ENCODE data around the gene FBXO40. TPM values are rescaled to one million over a fixed set of nuclear protein-coding genes. Genes with fewer than 3 reads are reported as not detected.

FBXO40 gene
- total RNA-seq, 4 donors from 2014 or later: not detected

- Histone ChIP-seq H3K4me3 (no peak overlapping the region), H3K27me3 (no peaks in the 10 kb centered on the region), H3K9me3 (no peaks in the 10 kb centered on the region), H3K36me3 (peaks cover 0 to 31% (median 0%) of the 10 kb centered on the region in 3 donors), H3K4me1 (no peaks in the 10 kb centered on the region), H3K27ac (no peak overlapping the region)
- 92 to 97% methylated on average over 1 of the region's 1 CpG for WGBS, 2 donors
- no peak for DNase-seq (ENCODE audit: low spot score in 2 of 2)
- TF ChIP-seq CTCF (IDR thresholded peaks at IDR 0.05) (no peak), EP300 (IDR thresholded peaks at IDR 0.05) (no peak), POLR2A (IDR thresholded peaks at IDR 0.05) (no peak)
These were observed 37.2 kb downstream of the FBXO40 start for GRCh38 chr3:121630355-121630754.

GRCh38 chr3:121637922-121638321, 44.7 kb downstream of the FBXO40 start:
- no peak for TF ChIP-seq POLR2A (IDR thresholded peaks at IDR 0.05)
- no peak for TF ChIP-seq EP300 (IDR thresholded peaks at IDR 0.05)
- TF ChIP-seq CTCF (IDR thresholded peaks at IDR 0.05): no peak
- H3K4me1 ChIP-seq: no peaks in the 10 kb centered on the region
- WGBS, 2 donors: 85 to 100% methylated on average over 1 of the region's 1 CpG
- H3K27me3 ChIP-seq: no peaks in the 10 kb centered on the region
- H3K27ac ChIP-seq: no peak overlapping the region
- peaks cover 0 to 38% (median 5%) of the 10 kb centered on the region in 3 donors for H3K36me3 ChIP-seq
- no peak for DNase-seq (ENCODE audit: low spot score in 2 of 2)
- H3K4me3 ChIP-seq: no peak overlapping the region
- no peaks in the 10 kb centered on the region for H3K9me3 ChIP-seq

GRCh38 chr3:121641127-121641526, 47.9 kb downstream of the FBXO40 start:
- TF ChIP-seq POLR2A (IDR thresholded peaks at IDR 0.05): no peak
- TF ChIP-seq EP300 (IDR thresholded peaks at IDR 0.05): no peak
- TF ChIP-seq CTCF (IDR thresholded peaks at IDR 0.05): no peak
- Histone ChIP-seq H3K4me1 (no peaks in the 10 kb centered on the region), H3K27ac (no peak overlapping the region), H3K27me3 (no peaks in the 10 kb centered on the region), H3K4me3 (no peak overlapping the region), H3K36me3 (peaks cover 0 to 16% (median 0%) of the 10 kb centered on the region in 3 donors), H3K9me3 (no peaks in the 10 kb centered on the region)
- 95% methylated on average over 2 of the region's 2 CpGs for WGBS, 2 donors
- no peak for DNase-seq (ENCODE audit: low spot score in 2 of 2)

- no peak overlapping the region for H3K27ac ChIP-seq
These were observed 49.6 kb downstream of the FBXO40 start for GRCh38 chr3:121642601-121643314.

More at GRCh38 chr3:121642601-121643314, 49.6 kb downstream of the FBXO40 start:
- TF ChIP-seq EP300 (IDR thresholded peaks at IDR 0.05): no peak
- no peak for TF ChIP-seq CTCF (IDR thresholded peaks at IDR 0.05)
- no peak for TF ChIP-seq POLR2A (IDR thresholded peaks at IDR 0.05)
- H3K4me1 ChIP-seq: no peaks in the 10 kb centered on the region
- H3K36me3 ChIP-seq: peaks cover 0 to 13% (median 0%) of the 10 kb centered on the region in 3 donors
- WGBS, 2 donors: 82 to 83% methylated on average over 9 of the region's 9 CpGs
- no peaks in the 10 kb centered on the region for H3K27me3 ChIP-seq
- DNase-seq (ENCODE audit: low spot score in 2 of 2): no peak
- H3K4me3 ChIP-seq: no peak overlapping the region
- no peaks in the 10 kb centered on the region for H3K9me3 ChIP-seq
